ENCODE results near the gene TMC3. TPM values are rescaled to one million over a fixed set of nuclear protein-coding genes. Genes with fewer than 3 reads are reported as not detected.

TMC3 gene
- total RNA-seq, 2 donors from 2014 or later: not detected

DNA sequence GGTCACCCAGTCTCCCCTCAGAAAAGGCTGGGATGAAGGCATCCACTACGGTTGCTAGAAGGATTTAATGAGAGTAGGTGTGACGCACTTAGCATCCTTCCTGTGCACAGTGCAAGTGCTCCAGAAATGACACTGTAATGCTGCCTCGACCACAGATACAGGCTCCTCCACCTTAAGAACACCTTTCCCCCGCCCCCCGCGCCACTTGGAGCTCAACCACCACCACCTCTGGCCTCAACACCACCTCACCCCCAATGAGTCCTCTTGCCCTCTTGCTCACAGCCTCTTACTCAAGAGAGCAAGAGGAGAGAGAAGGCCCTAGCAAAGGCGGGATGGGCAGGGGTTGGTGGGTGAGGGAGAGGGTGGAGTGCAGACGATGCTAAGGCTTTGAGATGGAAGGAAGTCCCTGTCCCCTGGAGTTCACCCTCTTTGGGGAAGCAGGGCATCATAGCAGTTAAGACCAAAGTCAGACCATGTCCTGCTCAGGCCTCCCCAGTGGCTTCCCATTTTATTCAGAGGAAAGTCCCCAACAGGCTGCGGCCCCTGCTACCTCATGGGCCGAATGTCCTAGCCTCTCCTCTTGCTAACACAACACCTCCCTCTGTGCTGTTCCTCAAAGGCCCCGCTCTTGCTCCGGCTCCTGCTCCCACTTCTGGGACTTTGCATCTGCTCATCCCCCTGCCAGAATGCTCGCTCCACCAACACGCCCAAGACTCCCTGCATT, 58.4 kb downstream of the TMC3 start:
- H3K27me3 ChIP-seq: no peaks in the 10 kb centered on the region
- H3K36me3 ChIP-seq: peaks cover 6% of the 10 kb centered on the region
- TF ChIP-seq, protein P1, sequence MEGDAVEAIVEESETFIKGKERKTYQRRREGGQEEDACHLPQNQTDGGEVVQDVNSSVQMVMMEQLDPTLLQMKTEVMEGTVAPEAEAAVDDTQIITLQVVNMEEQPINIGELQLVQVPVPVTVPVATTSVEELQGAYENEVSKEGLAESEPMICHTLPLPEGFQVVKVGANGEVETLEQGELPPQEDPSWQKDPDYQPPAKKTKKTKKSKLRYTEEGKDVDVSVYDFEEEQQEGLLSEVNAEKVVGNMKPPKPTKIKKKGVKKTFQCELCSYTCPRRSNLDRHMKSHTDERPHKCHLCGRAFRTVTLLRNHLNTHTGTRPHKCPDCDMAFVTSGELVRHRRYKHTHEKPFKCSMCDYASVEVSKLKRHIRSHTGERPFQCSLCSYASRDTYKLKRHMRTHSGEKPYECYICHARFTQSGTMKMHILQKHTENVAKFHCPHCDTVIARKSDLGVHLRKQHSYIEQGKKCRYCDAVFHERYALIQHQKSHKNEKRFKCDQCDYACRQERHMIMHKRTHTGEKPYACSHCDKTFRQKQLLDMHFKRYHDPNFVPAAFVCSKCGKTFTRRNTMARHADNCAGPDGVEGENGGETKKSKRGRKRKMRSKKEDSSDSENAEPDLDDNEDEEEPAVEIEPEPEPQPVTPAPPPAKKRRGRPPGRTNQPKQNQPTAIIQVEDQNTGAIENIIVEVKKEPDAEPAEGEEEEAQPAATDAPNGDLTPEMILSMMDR (IDR thresholded peaks at IDR 0.05): no peak
- no peak overlapping the region for H3K4me3 ChIP-seq
- peaks cover 0 to 18% of the 10 kb centered on the region in 2 donors for H3K4me1 ChIP-seq
- no peaks in the 10 kb centered on the region for H3K9me3 ChIP-seq
- no peak overlapping the region for H3K27ac ChIP-seq
- no peak for DNase-seq (ENCODE audit: low spot score)

DNA sequence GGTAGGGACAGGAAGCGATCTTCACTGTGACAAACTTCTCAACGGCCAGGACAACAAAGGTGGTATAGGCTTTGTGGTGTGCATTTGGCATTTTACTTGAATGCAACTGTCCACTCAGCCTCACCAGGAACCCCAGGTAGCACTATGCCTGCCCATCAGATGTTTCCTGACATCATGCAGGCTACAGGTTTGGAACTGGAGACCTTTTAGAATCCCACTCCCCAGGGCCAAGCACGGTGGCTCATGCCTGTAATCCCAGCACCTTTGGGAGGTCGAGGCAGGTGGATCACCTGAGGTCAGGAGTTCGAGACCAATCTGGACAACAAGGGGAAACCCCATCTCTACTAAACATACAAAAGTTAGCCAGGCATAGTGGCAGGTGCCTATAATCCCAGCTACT, 59.6 kb downstream of the TMC3 start:
- Histone ChIP-seq H3K36me3 (peaks cover 6% of the 10 kb centered on the region), H3K27me3 (no peaks in the 10 kb centered on the region), H3K4me3 (no peak overlapping the region), H3K9me3 (no peaks in the 10 kb centered on the region), H3K27ac (no peak overlapping the region), H3K4me1 (peaks cover 0 to 18% of the 10 kb centered on the region in 2 donors)
- no peak for DNase-seq (ENCODE audit: low spot score)
- TF ChIP-seq, protein P1 (IDR thresholded peaks at IDR 0.05): no peak

DNA sequence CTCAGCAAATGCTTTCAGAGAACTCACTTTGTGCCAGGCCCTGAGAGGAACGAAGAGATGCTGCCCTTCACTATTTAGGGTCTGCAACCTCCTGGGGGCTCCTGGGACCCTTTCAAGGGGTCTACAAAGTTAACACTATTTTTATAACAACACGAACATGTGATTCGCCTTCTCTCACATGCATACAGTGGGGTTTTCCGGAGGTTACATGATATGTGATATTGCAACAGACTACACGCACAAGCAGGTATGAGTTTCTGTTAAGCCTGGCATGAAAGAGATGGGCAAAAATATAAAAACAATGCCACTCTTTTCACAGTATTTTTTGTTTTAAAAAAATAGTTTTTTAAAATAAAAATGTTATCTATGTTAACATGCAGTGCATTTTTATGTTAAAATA, 60.3 kb downstream of the TMC3 start:
- Histone ChIP-seq H3K36me3 (peaks cover 9% of the 10 kb centered on the region), H3K27me3 (no peaks in the 10 kb centered on the region), H3K9me3 (no peaks in the 10 kb centered on the region), H3K27ac (peak overlapping the region; percentile 57 to 63), H3K4me3 (no peak overlapping the region), H3K4me1 (peaks cover 0 to 18% of the 10 kb centered on the region in 2 donors)
- no peak for DNase-seq (ENCODE audit: low spot score)
- TF ChIP-seq, protein P1 (IDR thresholded peaks at IDR 0.05): no peak

DNA sequence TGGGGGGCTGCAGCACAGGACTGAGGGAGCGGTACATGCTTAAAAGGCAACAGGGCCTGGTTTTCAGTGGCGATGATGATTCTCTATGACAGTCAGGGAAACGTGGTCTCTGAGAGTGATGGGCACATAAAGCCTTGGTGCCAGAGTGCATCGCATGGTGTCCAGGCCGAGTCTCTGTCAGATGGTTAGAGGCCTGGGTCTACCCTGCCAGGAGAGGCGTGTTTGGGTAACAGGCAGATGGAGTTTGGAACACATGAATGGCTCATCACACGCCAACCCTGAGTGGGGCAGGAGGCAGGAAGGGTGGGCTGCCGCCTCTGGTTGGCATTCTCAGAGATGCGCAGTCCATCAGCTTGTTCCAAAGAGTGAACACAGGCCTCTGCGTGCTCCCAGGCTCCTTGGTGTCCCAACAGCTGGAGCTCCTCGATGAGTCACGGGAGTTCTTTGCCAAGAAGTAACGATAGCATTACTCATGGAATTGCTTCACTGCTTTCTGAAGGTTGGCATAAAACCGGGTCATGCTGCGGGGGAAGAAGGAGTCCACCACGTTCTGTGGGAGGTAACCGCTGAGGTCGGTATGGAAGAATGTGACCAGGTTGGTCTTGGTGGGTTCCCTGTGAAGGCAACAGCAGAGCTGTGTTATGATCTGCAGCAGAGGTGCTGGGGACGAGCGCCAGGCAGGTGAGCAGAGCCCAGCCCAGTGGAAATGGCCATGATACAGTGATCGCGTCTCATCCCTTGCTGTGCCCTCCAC, 61.0 kb downstream of the TMC3 start:
- H3K27me3 ChIP-seq: no peaks in the 10 kb centered on the region
- TF ChIP-seq, protein P1 (IDR thresholded peaks at IDR 0.05): no peak
- no peak overlapping the region for H3K4me3 ChIP-seq
- peaks cover 0 to 18% of the 10 kb centered on the region in 2 donors for H3K4me1 ChIP-seq
- peak; percentile 93 for DNase-seq (ENCODE audit: low spot score)
- H3K36me3 ChIP-seq: peaks cover 12% of the 10 kb centered on the region
- peak overlapping the region; percentile 57 to 63 for H3K27ac ChIP-seq
- H3K9me3 ChIP-seq: no peaks in the 10 kb centered on the region

DNA sequence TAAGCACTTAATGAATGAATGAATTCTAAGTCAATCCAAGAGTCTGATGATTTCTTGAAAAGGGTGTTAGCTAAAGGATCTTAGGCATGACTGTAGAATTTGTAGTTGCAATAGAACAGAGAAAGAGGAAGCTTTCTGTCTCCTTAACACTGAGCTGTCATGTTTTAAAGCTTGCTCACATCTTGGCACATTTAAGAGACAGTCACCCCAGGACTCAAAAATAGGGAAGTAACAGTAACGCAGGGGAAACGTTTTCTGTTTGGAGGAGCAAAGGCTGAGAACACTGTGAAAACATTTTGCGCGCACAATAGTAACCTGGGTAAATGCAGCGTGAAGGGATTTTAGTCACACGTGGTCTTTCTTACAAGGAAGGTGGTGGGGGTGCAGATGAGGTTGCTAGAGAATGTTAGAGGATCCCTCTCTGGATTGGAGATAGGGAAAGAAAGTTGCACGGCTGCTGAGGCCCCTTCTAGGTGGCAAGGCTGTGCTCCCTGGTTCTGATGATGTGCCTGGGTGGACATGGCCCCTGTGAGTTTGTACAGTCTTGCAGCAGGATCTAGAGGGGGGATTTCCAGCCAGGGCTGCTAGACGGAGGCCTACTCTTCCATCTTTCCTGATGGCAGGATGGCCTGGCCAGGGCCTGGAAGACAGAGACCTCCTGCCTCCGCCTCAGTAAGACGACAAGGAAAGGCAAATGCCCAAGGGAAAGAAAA, 62.1 kb downstream of the TMC3 start:
- peaks cover 0 to 18% of the 10 kb centered on the region in 2 donors for H3K4me1 ChIP-seq
- H3K27ac ChIP-seq: peak overlapping the region; percentile 57 to 63
- DNase-seq (ENCODE audit: low spot score): no peak
- TF ChIP-seq, protein P1 (IDR thresholded peaks at IDR 0.05): no peak
- no peak overlapping the region for H3K4me3 ChIP-seq
- no peaks in the 10 kb centered on the region for H3K27me3 ChIP-seq
- H3K36me3 ChIP-seq: peaks cover 12% of the 10 kb centered on the region
- no peaks in the 10 kb centered on the region for H3K9me3 ChIP-seq

Measured in right atrium auricular region (tissue), 2 donors.